Pons (tissue), 1 donor: ENCODE measurements around the gene DLST.
"Not testable (repeated sequence)": the region's sequence is repeated elsewhere in the genome, so short reads cannot be mapped to it uniquely, and the experiment has no call there.

ENCODE experiments used
- DNase-seq: peaks from one replicate; pipeline ENCODE4 v3.0.0-alpha.2; 2016; ENCODE audit warnings: low spot score

DLST gene

DNA sequence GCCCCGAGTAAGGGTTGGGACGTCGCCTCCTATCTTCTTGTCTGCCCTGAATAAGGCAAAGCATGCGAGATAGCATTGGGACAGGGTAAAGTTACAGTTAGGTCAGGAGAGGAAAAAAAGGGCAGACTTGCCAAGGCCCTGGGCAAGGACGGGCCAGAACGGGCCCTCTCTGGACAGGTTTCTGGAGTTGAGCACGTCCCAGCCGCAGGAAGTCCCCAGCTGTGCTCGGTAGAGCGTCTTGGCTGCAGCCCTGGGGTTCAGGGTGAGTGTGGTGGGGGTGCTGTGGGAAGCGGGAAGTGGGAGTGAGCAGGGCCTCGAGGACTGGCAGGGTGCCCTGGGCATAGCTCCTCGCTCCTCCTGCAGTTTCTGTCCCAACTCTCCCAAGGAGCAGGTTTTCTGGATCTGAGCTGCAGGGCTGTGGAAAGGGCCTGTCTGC is 35.9 kb downstream of the DLST start:
- DNase-seq = no peak

DNA sequence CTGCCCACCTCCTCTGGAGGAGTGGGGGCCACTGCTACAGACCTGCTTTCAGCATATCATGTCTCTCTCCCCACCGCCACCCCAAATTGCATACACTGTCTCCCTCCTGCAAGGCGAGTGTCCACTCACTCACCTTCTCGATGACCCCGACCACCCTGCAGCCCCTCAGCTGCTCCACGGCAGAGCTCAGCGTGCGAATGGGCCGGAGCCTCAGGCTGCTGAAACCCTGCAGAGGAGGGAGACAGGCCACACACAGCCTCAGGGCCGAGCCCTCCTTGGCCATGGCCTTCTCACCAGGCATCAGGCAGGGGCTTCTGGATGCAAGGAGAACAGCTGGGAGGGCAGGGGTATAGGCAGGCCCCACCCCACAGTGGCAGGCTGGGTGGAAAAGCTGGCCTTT is 36.7 kb downstream of the DLST start:
- no peak for DNase-seq

GRCh38 chr14:74919421-74920165 is 37.9 kb downstream of the DLST start:
- no peak for DNase-seq

DNA sequence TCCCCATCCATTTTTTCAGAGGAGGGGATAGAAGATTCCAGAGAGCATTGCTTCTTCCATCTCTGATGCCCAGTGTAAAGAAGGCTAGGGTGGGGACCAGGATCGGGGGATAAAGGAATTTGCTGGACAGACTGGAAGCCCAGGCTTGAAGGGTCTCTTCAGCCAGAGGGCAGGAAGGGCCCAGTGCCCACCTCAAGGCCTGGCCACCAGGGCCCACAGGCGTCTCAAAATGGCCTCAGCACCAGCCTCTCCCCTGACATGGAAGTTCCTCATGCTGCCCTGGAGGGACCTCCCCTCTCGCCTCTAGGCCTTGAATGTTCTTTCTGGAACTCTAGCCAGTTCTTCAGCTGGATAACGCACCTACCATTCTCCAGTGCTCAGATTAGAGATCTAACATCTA is 38.6 kb downstream of the DLST start:
- no peak for DNase-seq

- no peak for DNase-seq
These were observed 39.4 kb downstream of the DLST start for GRCh38 chr14:74921053-74921620.

DNA sequence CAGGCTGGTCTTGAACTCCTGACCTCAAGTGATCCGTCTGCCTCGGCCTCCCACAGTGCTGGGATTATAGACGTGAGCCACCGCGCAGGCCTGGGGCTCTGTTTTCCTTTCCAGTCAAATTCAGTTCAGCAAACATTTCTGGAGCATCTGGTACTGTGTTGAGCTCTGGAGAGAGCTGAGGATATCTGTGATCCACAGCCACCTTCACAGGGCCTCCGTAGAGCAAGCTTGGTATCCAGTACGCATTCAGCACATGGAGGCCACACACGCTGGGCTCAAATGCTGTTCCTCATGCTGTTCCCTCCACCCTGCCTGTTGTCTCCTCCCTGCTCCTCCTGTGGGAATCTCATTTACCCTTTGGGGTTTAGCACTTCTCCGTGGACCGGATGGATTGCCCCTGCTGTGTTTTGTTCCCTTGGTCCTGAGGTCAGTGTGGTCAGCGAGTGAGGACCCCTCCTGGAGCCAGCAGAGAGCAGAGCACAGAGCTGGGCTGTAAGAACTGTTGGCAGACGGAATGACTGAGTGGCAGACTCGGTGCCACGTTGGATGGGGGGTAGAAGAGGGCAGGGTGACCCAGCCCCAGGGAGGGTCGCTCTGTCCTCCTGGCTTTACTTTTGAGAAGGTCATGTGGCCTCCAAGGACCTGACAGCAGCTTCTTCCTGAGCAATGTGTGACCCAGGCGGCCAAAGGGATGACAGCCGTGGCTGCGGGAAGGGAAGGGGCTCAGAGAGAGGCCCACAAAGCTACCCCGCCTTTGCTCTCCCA is 40.5 kb downstream of the DLST start:
- no peak for DNase-seq

- peak; percentile 88 for DNase-seq
These were observed 41.2 kb downstream of the DLST start, which contains the start of gene RPS6KL1 for GRCh38 chr14:74922752-74923401. RPS6KL1 (minus strand) TSS chr14:74923260; CDS start chr14:74921541, 1,719 bp downstream.

- no peak for DNase-seq
These were observed 42.3 kb downstream of the DLST start for GRCh38 chr14:74924061-74924460.

GRCh38 chr14:74927225-74927624 is 45.5 kb downstream of the DLST start:
- DNase-seq = no peak

DNA sequence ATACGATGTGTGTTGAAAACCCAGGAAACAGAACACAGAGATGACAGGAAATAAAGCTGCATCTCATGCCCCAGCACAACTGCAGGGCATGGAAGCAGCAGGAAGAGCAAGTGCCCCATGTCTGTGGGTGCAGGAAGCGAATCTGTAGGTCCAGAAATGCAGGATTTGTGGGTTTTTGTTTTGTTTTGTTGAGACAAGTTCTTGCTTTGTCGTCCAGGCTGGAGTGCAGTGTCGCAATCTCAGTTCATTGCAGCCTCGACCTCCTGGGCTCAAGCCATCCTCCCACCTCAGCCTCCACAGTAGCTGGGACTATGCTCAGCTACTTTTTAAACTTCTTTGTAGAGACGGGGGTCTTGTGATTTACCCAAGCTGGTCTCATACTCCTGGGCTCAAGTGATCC is 47.5 kb downstream of the DLST start:
- no peak for DNase-seq

GRCh38 chr14:74931744-74932143 is 50.0 kb downstream of the DLST start:
- not testable (repeated sequence) for DNase-seq

DNA sequence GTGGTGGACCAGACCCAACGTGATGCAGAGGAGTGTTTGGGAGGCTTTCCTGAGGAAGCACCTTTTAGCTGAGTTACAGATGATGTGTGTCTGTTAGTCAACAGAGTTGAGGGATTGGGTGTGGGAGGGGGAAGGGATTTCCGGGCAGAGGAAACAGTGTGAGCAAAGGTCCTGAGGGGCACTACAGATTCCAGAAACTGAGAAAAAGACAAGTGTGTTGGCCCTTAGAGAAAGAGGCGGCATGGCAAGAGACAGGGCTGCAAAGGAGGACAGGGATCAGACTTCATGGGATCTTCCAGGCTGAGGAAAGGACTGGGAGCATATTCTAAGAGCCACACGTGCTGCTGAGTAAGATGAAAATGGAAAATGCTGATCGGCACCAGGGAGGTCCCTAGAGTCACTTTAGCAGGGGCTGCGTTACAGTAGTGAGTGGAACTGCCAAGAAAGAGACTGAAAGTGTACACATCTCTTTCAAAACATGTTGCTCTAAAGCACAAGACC is 50.7 kb downstream of the DLST start:
- no peak for DNase-seq

- DNase-seq = not testable (repeated sequence)
These were observed 51.2 kb downstream of the DLST start for GRCh38 chr14:74932936-74933335.

DNA sequence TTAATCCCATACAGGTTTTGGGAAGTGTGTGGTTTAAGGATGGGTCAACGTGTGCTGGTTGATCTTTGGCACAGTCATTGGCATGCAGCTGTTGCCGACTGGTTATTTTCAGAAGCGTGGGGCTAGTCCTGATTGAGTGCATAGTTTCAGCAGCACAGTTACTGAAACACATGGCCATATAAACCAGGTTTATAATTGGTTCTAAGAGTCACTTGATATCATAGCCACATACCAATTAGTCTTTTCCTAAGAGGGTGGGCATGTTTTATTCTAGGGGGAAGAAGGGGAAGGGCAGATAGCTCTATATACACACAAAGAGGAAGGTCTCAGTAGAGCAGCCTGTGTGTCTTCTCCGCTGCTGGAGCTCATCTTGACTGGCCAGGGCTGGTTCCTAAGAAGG is 52.3 kb downstream of the DLST start:
- no peak for DNase-seq

DNA sequence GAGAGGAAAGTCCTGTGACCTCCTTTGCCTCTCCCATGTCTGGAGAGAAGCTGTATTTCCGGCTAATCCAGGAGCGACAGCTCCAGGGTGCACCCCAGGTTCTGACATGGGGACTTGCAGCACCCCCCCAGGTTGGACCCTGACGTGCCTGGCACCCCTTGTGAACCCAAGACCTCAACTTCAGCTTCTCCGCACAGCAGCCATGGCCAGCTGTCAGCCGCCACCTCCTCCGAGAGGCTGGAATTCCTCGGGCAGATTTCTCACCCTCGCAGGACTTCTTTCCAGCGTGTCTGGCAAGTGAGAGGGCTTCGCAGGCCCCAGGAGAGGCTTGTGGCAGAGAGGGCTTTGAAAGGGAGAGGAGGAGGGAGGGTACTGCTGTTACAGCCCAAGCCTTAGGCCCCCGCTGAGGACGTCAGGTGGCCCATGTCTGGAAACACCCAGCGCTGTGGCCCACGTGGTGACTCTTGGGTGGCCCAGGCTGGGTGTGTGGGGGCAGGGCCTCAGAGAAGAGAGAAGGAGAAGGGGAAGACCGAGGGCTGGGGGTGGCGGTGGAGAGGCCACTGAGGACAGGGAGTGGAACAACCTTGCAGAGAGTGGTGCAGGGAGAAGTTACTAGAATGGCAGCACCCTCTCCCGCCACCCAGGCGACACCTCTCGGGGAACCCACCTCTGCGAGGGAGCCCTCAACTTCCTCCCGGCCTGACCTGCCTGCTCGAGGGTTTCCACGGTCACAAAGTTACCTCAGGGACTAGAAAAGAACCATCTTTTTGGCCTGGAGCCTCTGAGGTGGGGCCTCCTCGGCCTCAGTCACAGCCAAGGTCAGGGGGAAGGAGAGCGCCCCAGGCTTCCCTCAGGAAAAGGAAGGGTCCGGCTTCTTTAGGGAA is 53.0 kb downstream of the DLST start:
- DNase-seq = no peak

GRCh38 chr14:74935360-74935680 is 53.6 kb downstream of the DLST start:
- no peak for DNase-seq

DNA sequence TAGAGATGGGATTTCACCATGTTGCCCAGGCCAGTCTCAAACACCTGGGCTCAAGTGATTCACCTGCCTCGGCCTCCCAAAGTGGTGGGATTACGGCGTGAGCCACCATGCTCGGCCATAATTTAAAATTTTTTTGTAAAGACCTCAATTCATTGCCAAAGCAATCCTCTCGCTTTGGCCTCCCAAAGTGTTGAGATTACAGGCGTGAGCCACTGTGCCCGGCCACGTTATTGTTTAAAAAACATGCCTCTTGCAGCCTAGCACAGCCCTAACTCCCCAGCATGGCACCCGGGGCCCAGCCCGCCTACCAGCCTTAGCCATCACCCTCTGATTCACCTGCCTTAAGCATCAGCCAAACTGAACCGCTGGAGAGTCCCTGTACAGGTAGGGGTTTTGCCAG is 54.4 kb downstream of the DLST start:
- DNase-seq = no peak

DNA sequence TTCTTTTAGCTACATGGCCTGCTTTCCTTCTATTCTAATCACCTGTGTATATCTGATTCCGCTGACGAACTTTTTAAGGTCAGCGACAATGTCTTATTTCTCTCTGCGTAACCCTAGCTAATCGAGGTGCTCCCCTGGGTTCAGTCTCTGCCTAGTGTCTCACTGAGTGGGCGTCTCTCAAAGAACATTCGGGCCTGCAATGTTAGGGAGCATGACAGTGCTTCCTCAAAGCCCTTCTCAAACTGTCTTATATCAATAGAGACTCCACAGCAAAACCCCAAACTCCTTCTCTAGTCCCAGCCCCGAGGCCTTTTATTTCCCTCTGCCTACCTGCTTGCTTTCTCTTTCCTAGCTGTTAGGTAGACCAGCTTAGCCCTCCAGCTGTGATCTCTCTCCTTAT is 55.0 kb downstream of the DLST start:
- no peak for DNase-seq

- DNase-seq = no peak
These were observed 55.5 kb downstream of the DLST start for GRCh38 chr14:74937171-74937570.

GRCh38 chr14:74938531-74939495 is 57.1 kb downstream of the DLST start:
- no peak for DNase-seq
